ENCODE measurements around the gene PARL.
A peak's percentile ranks its signal among the peaks of the same experiment; 100 is the strongest.

The PARL gene, protein sequence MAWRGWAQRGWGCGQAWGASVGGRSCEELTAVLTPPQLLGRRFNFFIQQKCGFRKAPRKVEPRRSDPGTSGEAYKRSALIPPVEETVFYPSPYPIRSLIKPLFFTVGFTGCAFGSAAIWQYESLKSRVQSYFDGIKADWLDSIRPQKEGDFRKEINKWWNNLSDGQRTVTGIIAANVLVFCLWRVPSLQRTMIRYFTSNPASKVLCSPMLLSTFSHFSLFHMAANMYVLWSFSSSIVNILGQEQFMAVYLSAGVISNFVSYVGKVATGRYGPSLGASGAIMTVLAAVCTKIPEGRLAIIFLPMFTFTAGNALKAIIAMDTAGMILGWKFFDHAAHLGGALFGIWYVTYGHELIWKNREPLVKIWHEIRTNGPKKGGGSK

GRCh38 chr3:183884427-183885296 lies at the start of gene PARL:
Gene PARL (minus strand): TSS chr3:183884880. CDS start chr3:183884846, 34 bp downstream.
- peak; percentile 91 to 93 for DNase-seq (ENCODE audit: low read depth in 2 of 2)

GRCh38 chr3:183933160-183933559 lies 48.5 kb upstream of the PARL start:
- no peak for DNase-seq (ENCODE audit: low read depth in 2 of 2)

DNA sequence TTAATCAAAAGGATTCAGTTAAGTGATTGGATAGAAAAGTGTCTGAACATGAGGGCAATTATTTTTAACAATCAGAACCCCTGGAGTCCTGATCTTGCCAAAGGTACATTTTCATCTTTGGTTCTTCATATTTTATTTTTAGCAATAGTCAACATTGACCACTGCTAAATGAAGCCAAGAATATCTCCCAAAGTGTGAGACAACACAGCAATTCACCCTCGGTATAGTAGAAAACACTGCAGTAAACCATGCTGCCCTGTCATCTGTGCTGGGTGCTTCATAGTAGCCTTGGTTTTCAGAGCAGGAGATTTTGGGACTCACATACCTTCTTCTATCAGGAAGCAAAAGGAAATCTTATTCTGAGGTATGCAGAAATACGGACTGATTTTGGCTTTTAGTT lies 47.2 kb upstream of the PARL start:
- DNase-seq (ENCODE audit: low read depth in 2 of 2) = no peak

GRCh38 chr3:183930086-183930485 lies 45.4 kb upstream of the PARL start:
- DNase-seq (ENCODE audit: low read depth in 2 of 2) = no peak

GRCh38 chr3:183927059-183927458 lies 42.4 kb upstream of the PARL start:
- no peak for DNase-seq (ENCODE audit: low read depth in 2 of 2)

DNA sequence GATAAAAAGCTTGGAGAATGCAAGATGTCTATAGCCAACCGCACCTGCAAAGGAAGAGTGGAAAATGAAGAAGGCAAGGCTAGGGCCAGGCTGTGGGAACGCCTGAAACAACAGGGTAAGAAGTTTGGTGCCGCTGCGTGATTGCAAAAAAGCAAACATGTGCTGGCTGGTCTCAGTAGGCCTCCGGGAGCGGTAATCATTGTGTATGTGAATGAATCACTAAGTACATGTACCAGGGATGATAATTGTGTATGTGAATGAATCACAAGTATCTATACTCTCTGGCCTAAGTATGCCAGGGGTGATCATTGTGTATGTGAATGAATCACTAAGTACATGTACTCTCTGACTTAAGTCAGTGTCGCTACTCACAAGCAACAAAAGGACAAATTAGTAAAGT lies 40.3 kb upstream of the PARL start:
- DNase-seq (ENCODE audit: low read depth in 2 of 2) = no peak

DNA sequence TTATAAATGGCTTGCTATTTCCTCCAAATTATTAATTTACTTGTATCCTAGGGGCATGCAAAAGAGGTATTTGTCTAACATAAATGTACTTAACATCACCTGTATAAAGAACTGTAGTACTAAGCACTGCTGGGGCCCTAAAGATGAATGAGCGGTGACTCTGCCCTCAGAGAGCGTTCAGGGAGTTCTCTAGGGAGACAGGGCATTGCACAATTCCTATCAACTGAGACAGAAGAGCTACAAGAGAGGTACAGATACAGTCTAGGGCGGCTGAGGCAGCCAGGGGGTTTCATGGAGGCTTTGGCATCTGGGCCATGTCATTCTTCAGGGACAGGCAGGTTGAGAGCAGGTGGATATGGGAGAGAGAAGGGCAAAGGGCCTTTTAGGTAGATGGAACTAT lies 39.9 kb upstream of the PARL start:
- DNase-seq (ENCODE audit: low read depth in 2 of 2) = no peak

GRCh38 chr3:183922421-183922820 lies 37.7 kb upstream of the PARL start:
- DNase-seq (ENCODE audit: low read depth in 2 of 2) = no peak

- DNase-seq (ENCODE audit: low read depth in 2 of 2) = no peak
Observed at GRCh38 chr3:183921096-183921495, 36.4 kb upstream of the PARL start.

- DNase-seq (ENCODE audit: low read depth in 2 of 2) = no peak
Observed at GRCh38 chr3:183920416-183920815, 35.7 kb upstream of the PARL start.

DNA sequence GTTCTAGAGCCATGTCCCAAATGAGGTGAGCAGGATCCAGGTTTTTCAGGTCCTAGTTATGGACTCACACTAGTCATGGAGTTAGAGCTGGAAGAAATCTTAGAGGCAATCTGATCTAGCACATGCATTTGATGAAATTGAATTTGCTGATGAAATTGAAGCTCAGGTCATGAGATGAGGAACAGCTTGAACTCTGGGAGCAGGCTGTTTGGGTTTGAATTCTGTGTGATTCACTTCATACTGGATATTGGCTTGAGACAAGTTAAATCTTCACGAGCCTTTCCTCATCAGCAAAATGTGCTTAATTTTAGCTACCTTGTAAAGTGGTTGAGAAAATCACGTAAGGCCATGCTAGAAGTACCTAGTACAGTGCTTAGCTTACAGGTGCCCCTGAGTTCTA lies 33.5 kb upstream of the PARL start:
- no peak for DNase-seq (ENCODE audit: low read depth in 2 of 2)

- no peak for DNase-seq (ENCODE audit: low read depth in 2 of 2)
Observed at GRCh38 chr3:183917776-183918175, 33.1 kb upstream of the PARL start.

DNA sequence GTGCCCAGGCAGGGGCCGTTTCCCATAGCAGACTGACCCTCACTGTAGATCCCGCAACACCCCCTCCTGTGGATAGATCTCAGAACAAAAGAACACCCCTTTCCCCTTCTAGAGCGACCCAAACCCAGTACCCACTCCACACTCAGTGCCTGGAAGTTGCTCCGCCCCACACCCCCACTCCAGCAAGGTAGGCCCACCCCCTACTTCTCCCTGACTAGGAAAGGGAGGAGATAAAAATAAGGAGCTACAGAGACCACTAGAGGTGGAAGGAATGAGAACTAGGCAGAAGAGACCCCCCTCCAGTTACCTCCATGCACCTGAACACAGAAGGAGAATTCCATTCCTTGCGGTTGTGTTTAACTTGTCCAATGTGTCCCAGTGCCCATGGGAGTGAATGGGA lies 30.2 kb upstream of the PARL start:
- DNase-seq (ENCODE audit: low read depth in 2 of 2) = no peak

DNA sequence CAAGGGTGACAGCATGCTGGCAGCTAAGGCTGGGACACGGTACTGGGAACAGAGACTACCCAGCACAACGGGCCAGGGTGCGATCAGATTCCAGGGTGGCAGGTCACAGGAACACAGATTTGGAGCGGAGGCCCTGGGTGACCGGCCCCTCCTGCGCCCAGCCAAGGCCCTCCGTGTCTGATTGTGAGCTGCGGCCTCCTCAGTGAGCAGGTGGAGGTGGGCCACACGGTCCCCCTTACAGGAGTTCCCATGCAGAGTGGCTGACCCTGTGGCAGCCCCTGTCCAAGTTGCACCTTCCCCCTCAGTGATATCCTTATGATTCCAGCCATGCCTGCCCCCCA lies 28.9 kb upstream of the PARL start:
- DNase-seq (ENCODE audit: low read depth in 2 of 2) = no peak

- DNase-seq (ENCODE audit: low read depth in 2 of 2) = no peak
Observed at GRCh38 chr3:183912895-183913579, 28.4 kb upstream of the PARL start.

- no peak for DNase-seq (ENCODE audit: low read depth in 2 of 2)
Observed at GRCh38 chr3:183911763-183912506, 27.3 kb upstream of the PARL start.

DNA sequence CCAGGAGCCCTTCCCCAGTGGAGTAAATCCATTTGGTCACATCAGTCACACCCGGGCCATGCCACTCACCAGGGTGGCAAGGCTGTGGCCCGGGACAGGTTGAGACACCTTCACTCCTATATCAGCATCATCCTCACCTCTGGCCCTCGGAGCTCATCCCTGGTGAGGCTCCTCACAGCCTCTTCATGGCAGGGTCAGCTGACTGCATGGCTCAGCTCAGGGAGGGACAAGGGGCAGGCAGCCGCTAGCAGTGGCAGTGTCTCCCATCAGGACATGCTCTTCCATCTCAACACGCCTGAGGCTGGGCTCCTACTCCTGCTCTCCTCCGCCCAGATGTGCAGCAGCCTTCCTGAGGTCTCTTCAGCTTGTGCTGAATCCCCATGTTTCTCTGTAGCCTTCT lies 26.4 kb upstream of the PARL start:
- no peak for DNase-seq (ENCODE audit: low read depth in 2 of 2)

DNA sequence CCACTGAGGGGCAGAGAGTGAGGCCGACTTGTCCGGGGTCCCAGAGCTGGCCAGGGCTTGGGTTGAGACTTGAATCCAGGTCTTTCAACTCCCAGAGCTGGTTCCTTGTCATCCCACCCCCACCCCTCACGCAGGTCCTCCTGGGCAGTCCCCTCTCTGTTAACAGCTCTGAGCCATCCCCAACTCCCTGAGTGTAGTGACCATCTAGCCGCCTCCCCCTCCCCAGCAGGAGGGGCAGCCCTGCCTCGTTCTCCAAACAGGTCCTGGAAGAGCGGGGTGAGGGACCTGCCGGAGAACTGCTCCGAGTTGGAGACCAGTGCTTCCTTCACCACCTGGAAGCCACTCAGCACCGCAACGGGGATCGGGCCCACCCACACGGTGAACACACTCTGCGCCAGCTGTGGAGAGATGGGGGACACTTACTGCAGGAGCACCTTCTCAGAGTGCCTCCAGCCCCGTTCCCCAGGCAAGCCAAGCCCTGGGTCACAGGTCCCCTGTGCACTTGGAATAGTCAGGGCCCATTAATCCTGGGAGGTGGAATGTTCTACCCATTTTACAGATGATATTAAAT lies 24.4 kb upstream of the PARL start:
- DNase-seq (ENCODE audit: low read depth in 2 of 2) = no peak

DNA sequence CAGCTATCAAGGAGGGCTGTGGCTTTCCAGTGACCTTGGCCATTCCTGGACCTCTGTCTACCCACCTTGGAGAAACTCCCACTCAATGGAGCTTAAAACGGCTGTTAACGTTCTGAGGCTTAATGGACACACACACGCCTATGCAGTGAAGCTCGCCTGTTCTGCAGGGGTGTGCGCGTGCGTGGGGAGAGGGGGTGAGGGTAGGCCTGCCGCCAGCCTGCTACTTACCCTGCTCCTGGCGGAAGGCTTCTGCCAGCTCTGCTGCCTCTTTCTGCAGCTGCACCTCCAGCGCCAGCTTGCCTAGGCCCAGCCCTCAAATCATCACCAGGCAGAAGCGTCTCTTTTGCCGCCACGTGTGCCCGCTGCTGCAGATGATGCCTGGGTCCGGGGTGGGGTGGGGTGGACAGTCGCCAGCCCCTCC lies 23.2 kb upstream of the PARL start:
- no peak for DNase-seq (ENCODE audit: low read depth in 2 of 2)

- DNase-seq (ENCODE audit: low read depth in 2 of 2) = no peak
Observed at GRCh38 chr3:183907176-183907575, 22.5 kb upstream of the PARL start.

GRCh38 chr3:183906234-183906921 lies 21.7 kb upstream of the PARL start:
- no peak for DNase-seq (ENCODE audit: low read depth in 2 of 2)
